Activated naive CD4-positive, alpha-beta T cell treated with anti-CD3 and anti-CD28 coated beads, Interleukin-2, amount 50 U/mL, for 72 hours (primary cell): ENCODE data around the gene TSPY4. TPM values are rescaled to one million over a fixed set of nuclear protein-coding genes. Genes with fewer than 3 reads are reported as not detected.
"Not testable (repeated sequence)": the region's sequence is repeated elsewhere in the genome, so short reads cannot be mapped to it uniquely, and the experiment has no call there.

Source experiments
- ATAC-seq, 2 donors: fragments of 150-1000 bp; cut with Tn5 transposase; 2 replicates each; pipeline ENCODE4 v1.10.0; 2021; ENCODE audit warnings: mild to moderate bottlenecking in 2 of 2, moderate library complexity in 2 of 2
- DNase-seq, 2 donors: peaks; one replicate each; pipeline ENCODE4 v3.0.0; 2021 to 2022; ENCODE audit warnings: low spot score in 2 of 2
- H3K27ac Mint-ChIP-seq, 2 donors: one replicate each; pipeline ENCODE4 v1.8.0; 2022; ENCODE audit warnings: mild to moderate bottlenecking in 2 of 2, mixed read lengths in 2 of 2
- H3K36me3 Mint-ChIP-seq, 2 donors: one replicate each; pipeline ENCODE4 v1.8.0; 2022; ENCODE audit warnings: mixed read lengths in 2 of 2
- H3K9me3 Mint-ChIP-seq, 2 donors: one replicate each; pipeline ENCODE4 v1.8.0; 2022; ENCODE audit warnings: mixed read lengths in 2 of 2
- total RNA-seq, 2 donors: library from RNA; stranded (reverse); gene quantifications; one replicate each; pipeline ENCODE4 v1.2.3, GENCODE V29; 2022

TSPY4 gene
- not detected for total RNA-seq

GRCh38 chrY:9337164-9337563 is at the start of gene TSPY4:
TSS of gene TSPY4 (plus strand) at chrY:9337464. CDS start at chrY:9337510, 46 bp downstream.
- H3K9me3 Mint-ChIP-seq, ATAC-seq, DNase-seq, H3K36me3 Mint-ChIP-seq, H3K27ac Mint-ChIP-seq: not testable (repeated sequence)

DNA sequence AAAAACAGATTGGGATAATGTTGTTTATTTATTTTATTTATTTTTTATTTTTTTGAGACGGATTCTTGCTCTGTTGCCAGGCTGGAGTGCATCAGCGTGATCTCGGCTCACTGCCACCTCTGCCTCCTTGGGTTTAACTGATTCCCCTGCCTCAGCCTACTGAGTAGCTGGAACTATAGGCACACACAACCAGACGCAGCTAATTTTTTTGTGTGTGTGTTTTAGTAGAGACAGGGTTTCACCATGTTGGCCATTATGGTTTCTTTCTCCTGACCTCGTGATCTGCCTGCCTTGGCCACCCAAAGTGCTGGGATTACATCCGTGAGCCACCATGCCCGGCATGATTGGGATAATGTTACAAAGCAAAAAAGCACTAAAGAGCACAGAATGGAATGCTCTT is 16.3 kb upstream of the TSPY4 start:
- ATAC-seq (no peak), DNase-seq (no peak)
- Mint-ChIP-seq H3K36me3 (no peaks in the 10 kb centered on the region), H3K9me3 (peaks cover 0 to 3% of the 10 kb centered on the region in 2 donors), H3K27ac (no peak overlapping the region)

DNA sequence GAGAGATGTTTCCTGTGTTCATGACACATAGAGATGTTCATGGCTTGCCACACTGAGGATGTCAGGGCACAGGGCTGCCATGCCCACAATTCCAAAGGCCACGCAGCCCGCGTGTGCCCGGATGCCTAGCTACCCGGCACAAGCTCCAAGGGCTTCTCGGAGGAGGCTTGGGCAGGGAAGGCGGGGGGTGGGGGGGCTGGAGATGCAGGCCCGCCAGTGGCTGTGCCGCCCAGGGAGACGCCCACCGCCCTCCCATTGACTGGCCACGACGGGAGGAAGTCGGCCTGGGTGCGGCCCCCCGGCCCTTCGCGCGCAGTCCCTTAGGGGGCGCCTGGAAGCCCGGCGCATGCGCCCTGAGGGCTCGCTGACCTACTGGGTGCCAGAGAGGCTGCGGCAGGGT is 20.2 kb downstream of the TSPY4 start, which contains the start of gene TSPY8:
TSS of gene TSPY8 (plus strand) at position 301 of the 400 bp plus-strand sequence. CDS start at position 347, 46 bp downstream.
- H3K9me3 Mint-ChIP-seq, H3K27ac Mint-ChIP-seq, ATAC-seq, DNase-seq, H3K36me3 Mint-ChIP-seq: not testable (repeated sequence)

Other genes starting within 250 kb of the TSPY4 start
- gene TSPY8, start 20.3 kb downstream of the TSPY4 start, total RNA-seq: not detected
- not detected for gene TSPY3, start 61.0 kb downstream of the TSPY4 start, total RNA-seq
- not detected for gene TSPY1, start 129.5 kb downstream of the TSPY4 start, total RNA-seq
- gene TSPY9, start 149.8 kb downstream of the TSPY4 start, total RNA-seq: not detected
- not detected for gene TSPY10, start 190.4 kb downstream of the TSPY4 start, total RNA-seq